GM15510 (cell line): ENCODE measurements around the gene KISS1R.

Source experiments
- POLR2A ChIP-seq: IDR thresholded peaks from 3 replicates; pipeline ENCODE4 v1.6.1; 2011; ENCODE audit warnings: borderline replicate concordance; ENCODE audit not compliant: insufficient read length; ENCODE audit errors: extremely low read depth

Gene KISS1R

DNA sequence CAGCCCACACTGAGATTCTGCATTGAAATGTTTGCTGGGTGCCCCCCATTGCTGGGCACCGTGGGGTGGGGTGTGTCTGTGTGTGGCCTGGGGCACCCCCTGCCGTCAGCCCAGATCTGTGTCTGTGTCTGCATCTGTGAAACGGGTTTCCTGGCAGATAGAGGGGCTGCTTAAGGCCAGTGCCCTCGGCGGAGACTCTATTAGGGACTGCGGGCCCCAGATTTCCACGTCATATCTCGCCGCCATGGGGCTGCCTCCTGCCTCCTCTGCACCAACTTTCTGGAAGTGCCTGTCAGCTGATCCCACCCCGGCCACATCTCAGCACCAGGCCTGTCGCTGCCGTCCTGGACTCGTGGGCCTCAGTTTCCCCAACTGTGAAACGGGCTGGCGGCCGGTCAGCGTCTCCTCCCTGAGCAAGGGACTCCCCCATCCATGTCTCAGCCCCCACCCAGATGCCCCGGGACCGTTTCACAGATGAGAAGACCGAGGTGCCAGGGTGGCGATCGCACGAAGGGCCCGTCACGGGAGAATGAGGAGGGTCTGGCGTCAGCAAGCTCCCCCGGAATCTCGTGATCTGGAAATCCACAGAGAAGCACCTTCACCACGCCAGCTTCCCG lies 30.1 kb downstream of the KISS1R start:
- no peak for TF ChIP-seq POLR2A

DNA sequence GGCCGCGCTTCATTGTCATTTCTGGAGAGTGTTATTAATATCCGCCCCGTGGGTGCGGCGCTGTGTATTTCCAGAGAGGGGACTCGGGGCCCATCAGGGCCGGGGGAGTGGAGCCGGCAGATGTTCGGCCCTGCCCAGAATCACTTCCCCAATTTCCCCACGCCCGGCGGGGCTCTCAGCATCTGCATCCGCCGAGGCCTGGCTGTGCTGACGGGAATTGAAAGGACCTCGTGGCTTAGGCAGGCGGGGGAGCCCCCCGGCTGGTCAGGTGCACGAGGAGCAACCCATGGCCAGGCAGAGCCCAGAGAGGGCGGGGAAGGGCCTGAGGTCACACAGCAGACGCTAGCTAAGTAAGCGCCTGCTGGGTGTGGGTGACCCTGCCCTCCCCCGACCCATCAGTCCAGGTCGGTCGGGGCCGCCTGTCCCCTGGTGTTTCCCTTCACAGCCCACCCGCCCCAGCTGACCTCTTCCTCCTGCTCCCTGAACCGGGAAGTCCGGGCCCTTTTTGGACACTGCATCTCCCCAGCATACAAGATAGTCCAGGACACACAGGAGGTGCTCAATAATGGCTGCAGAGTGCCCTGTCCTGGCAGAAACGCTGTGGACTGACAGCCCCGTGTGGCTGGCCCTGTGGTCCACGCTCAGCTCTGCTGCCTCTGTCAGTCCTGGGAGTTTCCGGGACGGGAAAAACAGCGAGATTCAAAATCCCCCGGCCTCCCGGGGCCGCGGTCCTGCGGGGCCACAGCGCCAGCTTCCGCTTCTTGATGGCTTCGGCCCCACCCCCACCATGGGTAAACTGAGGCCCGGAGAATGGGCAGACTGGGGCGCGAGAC lies 30.8 kb downstream of the KISS1R start:
- no peak for TF ChIP-seq POLR2A

DNA sequence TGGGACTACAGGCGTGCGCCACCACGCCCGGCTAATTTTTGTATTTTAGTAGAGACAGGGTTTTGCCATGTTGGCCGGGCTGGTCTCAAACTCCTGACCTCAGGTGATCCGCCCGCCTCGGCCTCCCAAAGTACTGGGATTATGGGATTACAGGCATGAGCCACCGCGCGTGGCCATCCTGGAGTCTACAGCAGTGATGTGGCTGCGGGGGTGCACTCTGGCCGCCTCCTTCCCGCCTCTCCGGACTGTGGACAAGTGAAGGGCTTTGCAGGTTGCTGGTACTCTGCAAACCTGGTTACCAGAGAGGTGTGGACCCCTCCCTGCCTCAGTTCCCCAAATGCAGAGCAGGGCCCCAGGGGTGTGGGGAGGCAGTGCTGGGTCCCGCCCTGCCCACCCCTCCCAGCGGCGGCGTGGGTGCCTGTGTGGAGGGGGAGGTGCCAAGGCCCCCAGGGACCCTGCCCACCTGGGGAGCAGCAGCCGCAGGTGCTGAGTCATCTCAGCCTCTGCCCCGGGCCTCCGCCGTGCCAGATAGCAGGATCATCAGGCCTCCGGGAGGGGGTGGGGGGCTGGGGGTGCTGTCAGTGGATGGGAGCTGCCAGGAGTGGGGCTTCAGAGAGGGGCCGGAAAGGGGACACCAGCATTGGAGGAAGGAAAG lies 31.8 kb downstream of the KISS1R start:
- TF ChIP-seq POLR2A = no peak

DNA sequence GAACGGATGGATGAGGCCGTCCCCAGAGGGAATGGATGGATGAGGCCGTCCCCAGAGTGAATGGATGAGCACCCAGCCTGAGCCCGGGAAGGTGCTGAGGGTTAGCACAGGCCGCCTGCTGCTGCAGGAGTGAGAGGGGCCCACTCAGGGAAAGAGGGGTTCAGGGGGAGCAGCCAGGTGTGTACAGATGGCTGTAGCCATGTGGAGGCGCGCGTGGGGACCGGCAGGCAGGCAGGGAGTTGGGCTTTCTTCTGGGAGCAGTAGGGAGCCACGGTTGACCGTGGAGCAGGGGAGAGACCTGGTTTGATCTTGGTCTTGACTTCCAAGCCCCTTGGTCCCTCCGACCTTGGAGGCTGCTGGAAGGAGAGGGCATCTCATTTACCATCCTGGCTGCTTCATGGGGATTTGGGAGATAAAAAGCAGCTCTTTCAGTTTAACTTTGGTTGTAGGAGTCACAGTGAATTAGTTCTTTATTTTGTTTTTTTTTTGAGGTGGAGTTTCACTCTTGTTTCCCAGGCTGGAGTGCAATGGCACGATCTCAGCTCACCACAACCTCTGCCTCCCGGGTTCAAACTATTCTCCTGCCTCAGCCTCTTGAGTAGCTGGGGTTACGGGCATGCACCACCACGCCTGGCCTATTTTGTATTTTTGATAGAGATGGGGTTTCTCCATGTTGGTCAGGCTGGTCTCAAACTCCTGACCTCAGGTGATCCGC lies 33.4 kb downstream of the KISS1R start:
- TF ChIP-seq POLR2A = no peak

DNA sequence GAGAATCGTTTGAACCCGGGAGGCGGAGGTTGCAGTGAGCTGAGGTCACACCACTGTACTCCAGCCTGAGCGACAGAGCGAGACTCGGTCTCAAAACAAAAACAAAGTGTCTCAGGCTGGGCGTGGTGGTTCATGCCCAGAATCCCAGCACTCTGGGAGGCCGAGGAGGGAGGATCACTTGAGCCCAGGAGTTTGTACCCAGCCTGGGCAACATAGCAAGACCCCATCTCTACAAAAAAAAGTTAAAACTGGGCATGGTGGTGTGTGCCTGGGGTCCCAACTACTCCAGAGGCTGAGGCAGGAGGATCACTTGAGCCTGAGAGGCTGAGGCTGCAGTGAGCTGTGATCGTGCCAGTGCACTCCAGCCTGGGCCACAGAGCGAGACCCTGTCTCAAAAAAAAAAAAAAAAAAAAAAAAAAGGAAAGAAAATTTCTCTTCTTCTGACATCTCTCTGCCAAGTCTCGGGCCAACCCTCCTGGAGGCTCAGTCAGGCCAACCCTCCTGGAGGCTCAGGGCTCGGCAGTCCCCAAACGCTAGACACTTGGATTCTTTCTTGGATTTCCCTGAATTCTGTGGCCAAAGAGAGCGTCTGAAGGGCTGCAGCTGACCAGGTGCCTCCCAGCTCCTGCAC lies 35.0 kb downstream of the KISS1R start:
- TF ChIP-seq POLR2A = no peak

DNA sequence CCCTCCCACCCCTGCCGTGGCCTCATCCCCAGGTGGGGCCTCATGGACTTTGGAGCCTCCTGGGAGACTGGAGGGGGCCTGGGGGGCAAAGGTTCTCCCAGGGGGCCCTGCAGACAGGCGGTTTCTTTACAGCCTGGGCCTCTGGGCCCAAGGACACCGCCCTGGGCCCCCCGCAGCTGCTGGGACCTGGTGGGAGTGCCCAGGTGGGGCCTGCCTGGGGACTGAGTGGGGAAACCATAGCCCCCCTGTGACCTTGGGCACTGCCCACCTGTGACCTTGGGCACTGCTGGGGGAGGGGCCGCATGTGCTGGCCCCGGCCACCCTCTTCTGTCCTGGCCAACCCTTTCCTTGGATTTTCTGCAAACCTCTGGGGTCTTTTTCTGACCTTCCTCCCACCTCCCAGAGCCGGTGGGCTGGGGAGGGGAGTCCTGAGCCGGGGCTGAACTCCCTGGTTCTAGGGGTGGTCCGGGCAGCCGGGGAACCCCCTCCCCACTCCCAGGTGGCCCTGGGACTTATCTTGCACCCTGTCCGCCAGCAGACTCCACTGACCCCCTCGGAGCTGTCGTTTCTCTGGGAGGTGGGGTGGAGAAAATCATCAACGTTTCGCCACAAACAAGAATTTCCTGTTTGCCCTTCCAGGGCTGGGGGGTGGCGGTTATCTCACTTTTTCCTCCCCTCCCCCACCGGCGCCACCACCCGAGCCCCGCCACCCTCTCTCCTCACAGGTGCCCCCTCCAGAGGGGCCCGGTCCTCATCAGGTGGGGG lies 35.7 kb downstream of the KISS1R start:
- TF ChIP-seq POLR2A = no peak

DNA sequence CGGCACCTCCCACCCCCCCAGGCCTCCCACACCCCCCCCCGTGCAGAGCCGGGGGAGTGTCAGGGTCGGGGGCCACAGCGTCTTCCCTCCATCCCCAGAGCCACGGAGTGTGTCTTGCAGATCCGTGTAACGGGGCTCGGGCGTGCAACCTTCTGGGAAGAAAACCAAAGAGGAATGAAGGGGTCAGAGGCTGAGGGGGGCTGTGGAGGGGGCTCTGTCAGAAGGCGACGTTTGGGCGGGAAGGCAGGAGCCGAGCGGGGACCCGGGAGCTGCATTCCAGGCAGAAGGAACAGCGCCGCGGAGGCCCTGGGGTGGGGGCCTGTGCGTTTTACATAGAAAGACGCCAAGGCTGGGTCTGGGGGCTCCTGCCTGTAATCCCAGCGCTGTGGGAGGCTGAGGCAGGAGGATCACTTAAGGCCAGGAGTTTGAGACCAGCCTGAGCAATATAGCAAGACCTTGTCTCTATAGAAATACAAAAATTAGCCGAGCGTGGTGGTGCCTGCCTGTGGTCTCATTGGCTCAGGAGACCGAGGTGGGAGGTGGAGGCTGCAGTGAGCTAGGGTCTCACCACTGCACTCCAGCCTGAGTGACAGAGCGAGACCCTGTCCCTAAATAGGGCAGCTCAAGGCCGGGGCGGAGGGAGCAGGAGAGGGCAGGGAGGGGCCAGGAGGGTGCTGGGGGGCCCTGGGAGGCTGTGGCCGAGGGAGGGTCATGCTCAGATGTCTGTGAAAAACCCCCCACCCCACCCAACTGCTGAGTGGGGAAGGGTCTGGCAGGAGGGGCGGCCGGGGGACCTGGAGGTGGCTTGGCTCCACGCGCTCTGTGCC lies 36.5 kb downstream of the KISS1R start:
- TF ChIP-seq POLR2A = no peak

DNA sequence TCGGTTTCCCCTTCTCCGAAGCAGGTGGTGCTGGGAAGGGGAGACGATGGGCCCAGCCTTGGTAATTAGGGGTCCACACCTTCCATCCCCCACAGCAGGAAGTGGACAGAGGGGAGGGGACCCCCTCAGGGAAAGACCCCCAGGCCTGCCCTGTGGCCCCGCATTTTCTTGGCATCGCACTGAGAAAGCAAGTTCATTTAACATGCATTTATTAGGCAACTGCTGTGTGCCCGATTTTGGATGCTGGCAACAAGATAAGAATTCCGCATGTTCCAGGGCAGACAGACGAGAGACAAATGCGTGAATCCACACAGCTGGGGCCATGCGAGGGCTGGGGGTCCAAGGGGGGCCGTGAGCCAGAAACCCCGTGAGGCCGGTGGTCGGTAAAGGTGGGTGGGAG lies 37.1 kb downstream of the KISS1R start:
- TF ChIP-seq POLR2A = no peak

DNA sequence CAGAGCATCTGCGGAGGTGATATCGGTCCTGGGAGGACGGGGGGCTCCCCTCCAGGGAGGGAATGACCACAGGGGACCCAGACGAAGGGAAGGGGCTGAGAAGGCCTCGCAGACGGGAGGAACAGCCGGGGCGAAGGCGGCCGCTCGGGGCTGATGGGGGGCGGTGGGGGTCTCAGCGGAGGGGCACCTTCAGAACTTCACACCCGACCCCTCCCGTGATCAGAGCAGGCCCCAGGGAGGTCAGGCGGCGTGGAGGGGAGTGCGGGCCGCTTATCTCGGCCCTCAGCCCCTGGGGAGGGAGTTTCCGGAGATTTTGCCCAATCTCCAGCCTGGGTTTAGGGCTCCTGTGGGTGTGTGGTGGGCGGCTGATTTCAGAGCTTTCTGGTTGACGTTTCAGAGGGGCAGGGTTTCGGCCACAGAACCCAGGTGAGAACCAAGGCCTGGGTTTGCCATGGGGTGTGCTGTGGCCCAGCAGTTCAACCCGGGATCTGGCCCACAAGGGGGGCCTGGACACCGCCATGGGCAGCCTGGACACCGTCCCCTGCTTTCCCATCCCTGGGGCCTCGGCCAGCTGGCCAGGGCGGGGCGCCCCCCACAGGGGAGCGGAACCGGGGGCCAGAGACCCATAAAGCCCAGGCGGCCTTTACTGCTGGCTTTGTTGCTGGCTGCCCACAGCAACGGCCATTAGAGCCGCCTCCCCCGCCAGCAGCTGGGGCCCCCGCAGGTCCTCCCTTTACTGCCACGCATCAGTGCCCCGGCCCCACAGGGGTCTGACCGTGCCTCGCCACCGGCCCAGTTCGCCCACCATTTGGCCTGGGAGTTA lies 37.8 kb downstream of the KISS1R start:
- peak; percentile 49 for TF ChIP-seq POLR2A

DNA sequence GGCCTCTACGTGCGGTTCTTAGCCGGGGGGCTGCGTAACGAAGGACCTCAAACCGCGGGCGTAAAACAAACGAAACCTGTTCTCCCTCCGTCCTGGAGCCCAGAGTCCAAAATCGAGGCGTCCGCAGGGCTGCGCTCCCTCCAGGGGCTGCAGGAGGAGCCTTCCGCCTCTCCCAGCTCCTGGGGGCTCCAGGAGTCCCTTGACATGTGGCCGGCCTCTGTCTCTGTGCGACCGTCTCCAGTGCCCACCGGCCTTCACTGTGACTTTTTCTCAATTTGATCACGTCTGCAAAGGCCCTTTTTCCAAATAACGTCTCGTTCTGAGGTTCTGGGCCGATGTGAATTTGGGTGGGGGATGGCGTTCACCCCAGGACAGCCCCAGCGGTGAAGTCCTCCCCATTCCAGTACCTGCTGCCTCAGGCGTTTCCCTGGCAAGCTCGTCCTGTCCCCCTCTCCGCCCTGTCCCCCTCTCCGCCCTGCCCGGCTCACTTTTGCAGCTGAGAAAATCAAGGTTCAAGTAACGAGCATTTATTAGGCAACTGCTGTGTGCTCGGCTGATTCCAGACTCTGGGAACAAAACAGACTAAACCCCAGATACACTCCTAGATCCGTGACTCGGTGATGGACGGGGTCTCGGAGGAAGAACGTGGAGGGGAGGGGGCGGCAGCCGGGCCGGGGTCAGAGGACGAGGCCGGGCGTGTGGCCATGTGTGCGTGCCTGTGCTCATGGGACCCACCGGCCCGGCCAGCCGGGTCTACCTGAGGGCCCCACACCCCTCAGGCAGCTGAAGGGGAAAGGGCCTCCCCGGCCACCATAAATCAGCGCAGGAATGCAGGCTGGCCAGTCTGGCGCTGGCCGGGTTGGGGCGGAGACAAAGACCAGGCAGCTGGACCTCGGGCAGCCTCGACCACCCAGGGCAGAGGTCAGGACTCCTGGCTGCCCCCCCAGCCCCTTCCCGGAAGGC lies 39.0 kb downstream of the KISS1R start:
- no peak for TF ChIP-seq POLR2A

DNA sequence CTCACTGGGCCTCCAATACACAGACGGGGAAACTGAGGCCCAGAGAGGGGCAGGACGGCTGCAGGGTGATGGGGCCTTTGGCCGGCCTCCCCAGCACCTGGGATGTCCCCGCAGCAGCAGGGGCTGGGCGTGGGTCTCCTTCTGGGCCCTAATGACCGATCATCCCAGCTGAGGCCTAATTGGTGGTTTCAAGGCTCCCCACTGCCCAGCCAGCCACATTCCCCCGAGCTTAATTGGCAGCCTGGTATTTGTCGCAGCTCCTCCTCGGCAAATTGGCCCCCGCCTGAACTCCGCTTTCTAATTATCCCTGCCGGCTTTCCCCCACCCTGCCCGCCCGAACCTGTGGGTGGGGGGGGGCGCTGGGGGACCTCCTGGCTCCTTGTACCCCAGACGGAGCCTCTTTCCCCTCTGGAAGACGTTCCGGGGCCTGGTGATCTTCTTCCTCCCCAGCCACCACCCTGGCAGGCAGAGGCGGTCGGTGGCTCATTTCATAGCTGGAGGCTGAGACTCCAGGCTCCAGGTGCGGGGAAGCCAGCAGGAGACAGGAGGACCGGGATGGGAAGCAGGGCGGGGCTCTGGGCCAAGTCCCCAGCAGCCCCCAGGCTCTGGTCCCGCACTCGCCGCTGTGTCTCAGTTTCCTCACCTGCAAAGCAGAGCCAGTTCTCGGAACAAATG lies 39.8 kb downstream of the KISS1R start:
- TF ChIP-seq POLR2A = no peak
